Sigmoid colon (tissue), 3 donors: ENCODE measurements around the gene SREBF2.

Experiments
- POLR2A ChIP-seq, 2 donors: fragments of 450-650 bp; IDR thresholded peaks; one replicate each; pipeline ENCODE4 v1.6.1; 2016; ENCODE audit warnings: antibody characterized with exemption in 2 of 2, mild to moderate bottlenecking in 2 of 2, moderate library complexity in 2 of 2
- TF ChIP-seq, protein P1 (sequence below), 4 experiments: fragments of 450-650 bp in 3 of 4; fragments of 200-600 bp in 1 of 4; IDR thresholded peaks; one replicate each; pipeline ENCODE4 v1.5.1; 2016 to 2019; ENCODE audit warnings: antibody characterized with exemption in 4 of 4, mild to moderate bottlenecking in 3 of 4, moderate library complexity in 2 of 4

DNA sequence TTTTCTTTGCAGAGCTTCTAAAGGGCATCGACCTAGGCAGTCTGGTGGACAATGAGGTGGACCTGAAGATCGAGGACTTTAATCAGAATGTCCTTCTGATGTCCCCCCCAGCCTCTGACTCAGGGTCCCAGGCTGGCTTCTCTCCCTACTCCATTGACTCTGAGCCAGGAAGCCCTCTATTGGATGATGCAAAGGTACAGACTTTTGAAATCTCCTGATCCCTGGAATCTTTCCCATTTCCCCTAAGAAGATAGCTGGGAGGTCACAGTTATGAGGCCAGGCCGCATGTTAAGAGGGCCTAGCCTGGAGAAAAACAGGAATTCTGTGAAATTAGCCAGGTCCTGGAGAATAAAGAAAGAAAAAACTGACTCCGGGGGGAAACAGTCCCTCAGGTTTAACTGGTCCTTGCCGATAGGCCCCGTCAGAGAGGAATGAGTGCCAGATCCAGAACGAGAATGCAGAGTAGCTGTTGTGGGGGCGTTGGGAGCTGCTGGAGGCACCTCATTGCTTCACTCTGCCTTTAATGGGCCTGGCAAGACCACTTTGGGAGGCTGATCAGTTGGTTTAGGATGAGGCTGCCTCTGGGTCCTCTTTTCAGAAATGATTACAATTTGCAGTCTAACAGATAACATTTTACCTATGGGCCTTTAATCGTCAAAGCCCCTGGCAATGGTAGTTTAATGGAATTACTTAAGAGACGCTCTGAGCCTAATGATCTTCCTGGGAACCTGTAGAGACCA is 42.8 kb downstream of the SREBF2 start:
- no peak for TF ChIP-seq POLR2A (IDR thresholded peaks at IDR 0.05)
- TF ChIP-seq, protein P1, sequence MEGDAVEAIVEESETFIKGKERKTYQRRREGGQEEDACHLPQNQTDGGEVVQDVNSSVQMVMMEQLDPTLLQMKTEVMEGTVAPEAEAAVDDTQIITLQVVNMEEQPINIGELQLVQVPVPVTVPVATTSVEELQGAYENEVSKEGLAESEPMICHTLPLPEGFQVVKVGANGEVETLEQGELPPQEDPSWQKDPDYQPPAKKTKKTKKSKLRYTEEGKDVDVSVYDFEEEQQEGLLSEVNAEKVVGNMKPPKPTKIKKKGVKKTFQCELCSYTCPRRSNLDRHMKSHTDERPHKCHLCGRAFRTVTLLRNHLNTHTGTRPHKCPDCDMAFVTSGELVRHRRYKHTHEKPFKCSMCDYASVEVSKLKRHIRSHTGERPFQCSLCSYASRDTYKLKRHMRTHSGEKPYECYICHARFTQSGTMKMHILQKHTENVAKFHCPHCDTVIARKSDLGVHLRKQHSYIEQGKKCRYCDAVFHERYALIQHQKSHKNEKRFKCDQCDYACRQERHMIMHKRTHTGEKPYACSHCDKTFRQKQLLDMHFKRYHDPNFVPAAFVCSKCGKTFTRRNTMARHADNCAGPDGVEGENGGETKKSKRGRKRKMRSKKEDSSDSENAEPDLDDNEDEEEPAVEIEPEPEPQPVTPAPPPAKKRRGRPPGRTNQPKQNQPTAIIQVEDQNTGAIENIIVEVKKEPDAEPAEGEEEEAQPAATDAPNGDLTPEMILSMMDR (IDR thresholded peaks at IDR 0.05) = no peak
